Measurements from ENCODE around the gene ZNF276.
"Not testable (repeated sequence)": the region's sequence is repeated elsewhere in the genome, so short reads cannot be mapped to it uniquely, and the experiment has no call there.

Gene ZNF276, protein sequence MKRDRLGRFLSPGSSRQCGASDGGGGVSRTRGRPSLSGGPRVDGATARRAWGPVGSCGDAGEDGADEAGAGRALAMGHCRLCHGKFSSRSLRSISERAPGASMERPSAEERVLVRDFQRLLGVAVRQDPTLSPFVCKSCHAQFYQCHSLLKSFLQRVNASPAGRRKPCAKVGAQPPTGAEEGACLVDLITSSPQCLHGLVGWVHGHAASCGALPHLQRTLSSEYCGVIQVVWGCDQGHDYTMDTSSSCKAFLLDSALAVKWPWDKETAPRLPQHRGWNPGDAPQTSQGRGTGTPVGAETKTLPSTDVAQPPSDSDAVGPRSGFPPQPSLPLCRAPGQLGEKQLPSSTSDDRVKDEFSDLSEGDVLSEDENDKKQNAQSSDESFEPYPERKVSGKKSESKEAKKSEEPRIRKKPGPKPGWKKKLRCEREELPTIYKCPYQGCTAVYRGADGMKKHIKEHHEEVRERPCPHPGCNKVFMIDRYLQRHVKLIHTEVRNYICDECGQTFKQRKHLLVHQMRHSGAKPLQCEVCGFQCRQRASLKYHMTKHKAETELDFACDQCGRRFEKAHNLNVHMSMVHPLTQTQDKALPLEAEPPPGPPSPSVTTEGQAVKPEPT

DNA sequence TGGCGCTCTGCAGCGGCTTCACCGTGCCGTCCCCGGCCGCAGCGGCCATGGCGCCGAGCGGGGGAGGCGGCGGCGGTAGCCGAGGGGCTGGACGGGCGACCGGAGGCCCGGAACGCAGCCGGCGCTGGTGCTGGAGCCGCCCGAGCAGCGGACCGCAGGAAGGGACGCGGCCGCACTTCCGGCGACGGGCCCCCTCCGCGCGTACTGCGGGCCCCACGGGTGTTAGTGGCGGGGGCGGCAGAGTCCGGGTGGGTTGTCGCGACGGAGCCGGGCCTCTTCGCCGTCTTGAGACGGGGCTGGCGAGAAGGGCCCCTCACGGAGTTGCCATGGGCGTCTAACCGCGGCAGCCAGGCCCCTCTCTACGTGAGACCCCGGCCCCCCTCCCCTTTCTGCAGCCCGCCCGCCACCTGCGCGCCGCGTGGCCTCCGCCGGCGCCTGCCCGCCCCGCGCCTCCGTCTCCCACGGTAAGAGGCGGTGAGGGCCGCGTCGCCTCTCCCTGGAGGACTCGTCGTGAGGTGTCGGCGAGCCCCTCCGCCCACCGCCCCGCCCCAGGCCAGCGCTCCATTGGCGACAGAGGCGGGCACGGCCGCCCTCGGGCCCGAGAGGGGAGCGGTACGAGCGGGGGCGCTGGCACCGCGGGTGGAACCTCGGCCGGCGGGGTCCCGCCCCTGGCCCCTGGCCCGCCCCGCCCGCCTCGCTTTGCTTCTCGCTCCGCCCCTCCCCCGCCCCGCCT lies at the start of gene ZNF276, which contains the start of gene VPS9D1:
ZNF276 (plus strand) TSS at position 725 of the 733 bp plus-strand sequence. CDS start 104 bp downstream, outside the sequence.
VPS9D1 (minus strand) TSS at position 86 of the 733 bp plus-strand sequence; CDS start at position 49, 37 bp downstream.
- Mint-ChIP-seq H3K27ac (peak within 1 kb of the TSS; percentile 91), H3K4me1 (peaks cover 31 to 51% of the 10 kb centered on the region in 2 donors), H3K9me3 (no peaks in the 10 kb centered on the region), H3K27me3 (no peaks in the 10 kb centered on the region), H3K36me3 (peaks cover 35 to 40% of the 10 kb centered on the region in 2 donors), H3K4me3 (peak within 1 kb of the TSS; percentile 85 to 87)
- ATAC-seq (replicated peaks) (peak; percentile 72 to 77), DNase-seq (peak; percentile 78)

DNA sequence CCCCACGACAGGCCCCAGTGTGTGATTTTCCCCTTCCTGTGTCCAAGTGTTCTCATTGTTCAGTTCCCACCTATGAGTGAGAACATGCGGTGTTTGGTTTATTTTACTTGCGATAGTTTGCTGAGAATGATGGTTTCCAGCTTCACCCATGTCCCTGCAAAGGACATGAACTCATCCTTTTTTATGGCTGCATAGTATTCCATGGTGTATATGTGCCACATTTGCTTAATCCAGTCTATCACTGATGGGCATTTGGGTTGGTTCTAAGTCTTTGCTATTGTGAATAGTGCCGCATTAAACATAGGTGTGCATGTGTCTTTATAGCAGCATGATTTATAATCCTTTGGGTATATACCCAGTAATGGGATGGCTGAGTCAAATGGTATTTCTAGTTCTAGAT lies 49.8 kb upstream of the ZNF276 start:
- H3K4me1 Mint-ChIP-seq; H3K27ac Mint-ChIP-seq; ATAC-seq (replicated peaks); H3K9me3 Mint-ChIP-seq; H3K4me3 Mint-ChIP-seq; H3K27me3 Mint-ChIP-seq; DNase-seq: not testable (repeated sequence)
- H3K36me3 Mint-ChIP-seq, result peaks cover 8 to 12% of the 10 kb centered on the region in 2 donors

DNA sequence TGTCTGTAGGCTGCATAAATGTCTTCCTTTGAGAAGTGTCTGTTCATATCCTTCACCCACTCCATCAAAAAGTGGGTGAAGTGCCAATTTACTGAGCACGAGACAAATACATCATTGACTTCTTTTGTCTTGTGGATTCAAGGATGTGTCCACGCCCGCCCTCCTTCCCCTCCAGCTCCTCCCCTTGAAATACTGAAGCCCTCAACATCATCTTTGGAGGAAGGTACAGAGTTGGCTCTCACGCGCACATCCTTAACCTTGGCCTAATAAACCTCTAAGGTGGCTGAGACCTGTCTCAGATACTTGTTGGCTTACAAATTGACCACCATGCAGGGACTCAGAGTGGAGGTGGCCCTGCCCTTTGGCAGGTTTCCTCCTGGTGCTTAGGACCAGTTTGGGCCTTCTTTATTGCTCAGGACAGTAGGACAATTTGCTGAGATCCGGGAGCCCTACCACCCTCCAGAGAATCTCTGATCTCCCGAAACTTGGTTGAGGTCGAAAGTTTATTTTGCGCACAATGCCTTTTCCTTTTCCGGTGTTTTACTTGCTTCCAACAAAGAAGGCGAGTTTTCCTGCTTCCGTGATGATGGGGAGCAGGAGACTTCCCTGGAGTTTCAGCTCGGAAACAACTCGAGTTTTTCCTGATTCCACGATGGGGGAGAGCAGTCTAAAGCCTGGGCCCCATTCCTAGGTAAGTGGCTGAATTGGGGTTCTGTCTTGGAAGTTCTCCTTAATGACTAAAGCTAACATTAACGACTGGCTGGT lies 49.0 kb upstream of the ZNF276 start:
- Mint-ChIP-seq H3K9me3 (peaks cover 0 to 2% of the 10 kb centered on the region in 2 donors), H3K27me3 (no peaks in the 10 kb centered on the region), H3K4me1 (no peaks in the 10 kb centered on the region), H3K4me3 (no peak overlapping the region), H3K36me3 (peaks cover 8 to 10% of the 10 kb centered on the region in 2 donors), H3K27ac (no peak overlapping the region)
- no peak for DNase-seq
- ATAC-seq (replicated peaks), result no peak

DNA sequence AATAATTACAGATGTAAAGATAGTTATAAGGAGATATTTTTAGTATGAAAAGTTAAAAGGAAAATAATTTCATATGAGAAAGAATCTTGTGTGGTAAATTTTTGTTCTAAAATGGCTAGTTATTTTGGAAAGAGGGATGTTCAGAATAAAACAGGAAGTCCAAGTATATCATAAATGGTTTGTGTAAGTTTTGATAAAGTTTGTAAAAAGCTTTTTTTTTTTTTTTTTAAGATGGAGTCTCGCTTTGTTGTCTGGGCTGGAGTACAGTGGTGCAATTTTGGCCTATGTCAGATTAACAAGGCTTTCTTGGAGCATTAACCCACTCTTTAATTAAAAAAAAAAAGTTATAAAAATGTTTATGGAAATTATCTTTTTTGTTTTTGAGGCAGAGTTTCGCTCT lies 43.1 kb upstream of the ZNF276 start:
- Mint-ChIP-seq H3K27me3 (no peaks in the 10 kb centered on the region), H3K36me3 (peaks cover 0 to 3% of the 10 kb centered on the region in 2 donors), H3K4me3 (no peak overlapping the region), H3K27ac (no peak overlapping the region), H3K4me1 (no peaks in the 10 kb centered on the region), H3K9me3 (no peaks in the 10 kb centered on the region)
- no peak for DNase-seq
- ATAC-seq (replicated peaks), result no peak

DNA sequence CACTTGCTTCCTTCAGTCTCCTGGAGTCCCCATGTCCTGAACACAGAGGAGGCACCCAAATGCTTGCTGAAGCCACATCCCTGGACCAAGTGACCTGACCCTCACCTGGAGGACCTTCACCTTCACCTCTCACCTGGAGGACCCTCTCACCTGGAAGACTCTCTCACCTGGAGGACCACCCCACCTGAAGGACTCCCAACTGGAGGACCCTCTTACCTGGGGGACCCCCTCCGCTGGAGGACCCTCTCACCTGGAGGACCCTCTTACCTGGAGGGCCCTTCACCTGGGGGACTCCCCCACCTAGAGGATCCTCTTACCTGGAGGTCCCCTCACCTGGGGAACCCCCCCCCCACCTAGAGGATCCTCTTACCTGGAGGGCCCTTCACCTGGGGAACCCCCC lies 35.4 kb upstream of the ZNF276 start:
- peak overlapping the region; percentile 93 to 97 for H3K4me3 Mint-ChIP-seq
- peaks cover 0 to 3% of the 10 kb centered on the region in 2 donors for H3K9me3 Mint-ChIP-seq
- peaks cover 12 to 34% of the 10 kb centered on the region in 2 donors for H3K4me1 Mint-ChIP-seq
- H3K27ac Mint-ChIP-seq, result peak overlapping the region; percentile 10
- peaks cover 22 to 37% of the 10 kb centered on the region in 2 donors for H3K36me3 Mint-ChIP-seq
- H3K27me3 Mint-ChIP-seq, result no peaks in the 10 kb centered on the region
- DNase-seq (no peak), ATAC-seq (replicated peaks) (no peak)

DNA sequence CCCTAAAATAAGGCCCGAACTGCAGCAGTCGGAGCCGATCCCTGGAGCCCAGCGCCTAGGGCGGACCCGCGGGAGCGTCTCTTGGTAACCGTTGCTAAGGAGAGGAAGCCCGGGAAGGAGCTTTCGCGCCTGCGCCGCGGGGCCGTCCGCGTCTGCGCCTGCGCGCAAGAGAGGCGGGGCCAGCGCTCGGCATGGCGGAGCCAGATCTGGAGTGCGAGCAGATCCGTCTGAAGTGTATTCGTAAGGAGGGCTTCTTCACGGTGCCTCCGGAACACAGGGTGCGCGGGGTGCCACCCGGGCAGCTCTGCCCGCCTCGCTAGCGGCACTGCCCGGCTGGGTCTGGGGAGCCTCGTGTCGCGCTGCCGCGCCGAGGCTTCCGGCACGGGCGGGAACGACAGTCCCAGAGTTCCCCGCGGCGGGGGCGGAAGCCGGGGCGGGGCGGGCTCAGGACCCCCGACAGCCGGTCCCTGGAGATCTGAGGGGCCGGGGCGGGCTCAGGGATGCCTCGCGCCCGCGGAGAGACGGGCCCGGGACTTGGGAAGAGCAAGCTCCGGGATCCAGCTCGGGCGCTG lies 34.7 kb upstream of the ZNF276 start, which contains the start of gene CDK10:
CDK10 (plus strand) TSS at position 170 of the 572 bp plus-strand sequence; CDS start at position 192, 22 bp downstream.
- H3K36me3 Mint-ChIP-seq, result peaks cover 25 to 39% of the 10 kb centered on the region in 2 donors
- DNase-seq, result peak; percentile 89
- H3K4me1 Mint-ChIP-seq, result peaks cover 12 to 34% of the 10 kb centered on the region in 2 donors
- H3K9me3 Mint-ChIP-seq, result peaks cover 0 to 3% of the 10 kb centered on the region in 2 donors
- no peaks in the 10 kb centered on the region for H3K27me3 Mint-ChIP-seq
- H3K4me3 Mint-ChIP-seq, result peak within 1 kb of the TSS; percentile 93 to 97
- H3K27ac Mint-ChIP-seq, result peak within 1 kb of the TSS; percentile 97
- ATAC-seq (replicated peaks), result peak; percentile 84 to 89

DNA sequence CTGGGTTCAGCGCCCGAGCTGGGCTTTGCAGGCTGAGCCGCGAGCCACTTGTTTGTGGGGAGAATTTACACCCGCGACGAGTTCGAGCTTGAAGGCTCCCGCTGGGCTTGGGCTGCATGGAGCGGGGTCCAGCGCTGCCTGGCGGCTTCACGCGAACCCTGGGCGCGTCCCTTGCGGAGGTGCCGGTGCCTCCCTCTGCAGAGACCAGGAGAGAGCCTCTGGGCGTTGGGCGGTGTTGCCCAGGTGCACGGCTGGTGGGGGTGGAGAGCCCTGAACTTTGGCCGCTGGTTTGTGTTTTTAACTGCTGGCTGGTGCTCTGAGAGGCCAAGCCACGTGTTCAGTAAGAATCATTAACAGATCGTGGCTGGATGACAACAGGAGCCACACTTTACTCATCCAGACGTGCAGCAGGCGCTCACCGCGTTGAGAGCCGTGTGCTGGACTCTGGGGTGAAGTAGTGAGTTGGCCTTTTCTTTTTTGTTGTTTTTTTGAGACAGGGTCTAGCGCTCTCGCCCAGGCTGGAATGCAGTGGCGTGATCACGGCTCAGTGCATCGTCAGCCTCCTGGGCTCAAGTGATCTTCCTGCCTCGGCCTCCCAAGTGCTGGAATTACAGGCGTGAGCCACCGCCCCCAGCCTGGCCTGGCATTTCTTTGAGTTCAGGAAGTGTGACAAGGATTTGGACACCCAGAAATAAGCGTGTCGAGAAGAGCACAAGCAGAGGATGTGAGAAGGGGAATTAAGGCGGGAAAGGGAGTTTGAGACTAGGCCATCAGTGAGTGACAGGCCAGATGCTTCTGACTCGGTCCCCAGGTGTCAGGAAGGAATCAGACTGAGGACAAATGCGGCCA lies 34.0 kb upstream of the ZNF276 start:
- DNase-seq (no peak), ATAC-seq (replicated peaks) (peak; percentile 69 to 71)
- peaks cover 31 to 45% of the 10 kb centered on the region in 2 donors for H3K36me3 Mint-ChIP-seq

DNA sequence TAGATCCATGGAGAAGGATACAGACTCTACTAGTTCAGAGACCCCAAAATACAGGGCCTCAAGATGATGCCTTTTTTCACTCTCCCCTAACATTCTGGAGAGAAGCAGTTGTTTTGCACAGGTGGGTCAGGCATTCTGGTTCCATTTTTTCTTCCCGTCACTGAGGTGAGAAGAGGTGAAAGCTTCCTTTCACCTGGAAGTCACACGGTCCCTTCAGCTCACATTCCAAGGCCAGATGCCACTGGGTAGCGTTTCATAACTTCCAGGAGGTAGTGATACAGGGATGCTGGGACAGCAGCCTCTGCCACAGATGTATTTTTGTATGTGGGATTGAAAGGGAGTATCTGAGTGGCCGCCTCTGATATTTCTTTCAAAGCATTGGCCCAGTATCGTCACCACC lies 32.9 kb upstream of the ZNF276 start:
- H3K4me1 Mint-ChIP-seq, result peaks cover 15 to 34% of the 10 kb centered on the region in 2 donors
- no peak overlapping the region for H3K27ac Mint-ChIP-seq
- peak overlapping the region; percentile 25 to 93 for H3K4me3 Mint-ChIP-seq
- H3K27me3 Mint-ChIP-seq, result no peaks in the 10 kb centered on the region
- H3K9me3 Mint-ChIP-seq, result peaks cover 0 to 3% of the 10 kb centered on the region in 2 donors
- peaks cover 36 to 49% of the 10 kb centered on the region in 2 donors for H3K36me3 Mint-ChIP-seq
- DNase-seq, result no peak
- ATAC-seq (replicated peaks), result no peak

More for the DNA sequence above, 34.0 kb upstream of the ZNF276 start:
- peaks cover 0 to 3% of the 10 kb centered on the region in 2 donors for H3K9me3 Mint-ChIP-seq
- peak overlapping the region; percentile 84 for H3K27ac Mint-ChIP-seq
- H3K4me3 Mint-ChIP-seq, result peak overlapping the region; percentile 93 to 97
- peaks cover 12 to 34% of the 10 kb centered on the region in 2 donors for H3K4me1 Mint-ChIP-seq
- no peaks in the 10 kb centered on the region for H3K27me3 Mint-ChIP-seq

DNA sequence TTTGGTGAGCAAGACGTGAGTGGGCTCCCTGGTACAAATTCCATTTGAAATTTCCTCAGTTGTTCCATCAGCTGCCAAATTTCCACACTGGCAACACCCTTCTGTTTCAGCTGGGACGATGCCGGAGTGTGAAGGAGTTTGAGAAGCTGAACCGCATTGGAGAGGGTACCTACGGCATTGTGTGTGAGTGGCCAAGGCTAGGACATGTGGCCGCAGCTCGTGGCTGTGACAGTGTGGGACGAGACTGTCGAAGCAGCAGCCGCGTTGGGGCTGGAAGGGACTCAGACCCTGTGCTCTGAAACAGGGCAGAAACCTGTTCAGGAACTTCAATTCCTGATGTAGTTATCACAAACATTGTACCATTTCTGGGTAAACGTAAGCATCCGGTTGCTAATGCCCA lies 32.2 kb upstream of the ZNF276 start:
- H3K4me1 Mint-ChIP-seq, result peaks cover 20 to 41% of the 10 kb centered on the region in 2 donors
- no peak for ATAC-seq (replicated peaks)
- H3K4me3 Mint-ChIP-seq, result no peak overlapping the region
- no peaks in the 10 kb centered on the region for H3K27me3 Mint-ChIP-seq
- peaks cover 0 to 3% of the 10 kb centered on the region in 2 donors for H3K9me3 Mint-ChIP-seq
- H3K36me3 Mint-ChIP-seq, result peaks cover 43 to 55% of the 10 kb centered on the region in 2 donors
- DNase-seq, result no peak
- H3K27ac Mint-ChIP-seq, result no peak overlapping the region

DNA sequence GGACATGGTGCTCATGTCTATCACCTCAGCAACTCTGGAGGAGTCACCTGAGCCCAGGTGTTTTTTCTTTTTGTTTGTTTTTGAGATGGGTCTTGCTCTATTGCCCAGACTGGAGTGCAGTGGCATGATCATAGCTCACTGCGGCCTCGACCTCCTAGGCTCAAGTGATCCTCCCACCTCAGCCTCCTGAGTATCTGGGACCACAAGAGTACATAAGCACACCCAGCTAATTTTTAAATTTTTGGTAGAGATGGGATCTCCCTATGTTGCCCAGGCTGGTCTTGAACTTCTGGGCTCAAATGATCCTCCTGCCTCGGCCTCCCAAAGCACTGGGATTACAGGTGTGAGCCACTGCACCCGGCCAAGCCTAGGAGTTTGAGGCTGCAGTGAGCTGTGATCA lies 31.7 kb upstream of the ZNF276 start:
- H3K27me3 Mint-ChIP-seq; H3K4me3 Mint-ChIP-seq; H3K9me3 Mint-ChIP-seq; ATAC-seq (replicated peaks); H3K27ac Mint-ChIP-seq; DNase-seq: not testable (repeated sequence)
- peaks cover 20 to 41% of the 10 kb centered on the region in 2 donors for H3K4me1 Mint-ChIP-seq
- peaks cover 42 to 50% of the 10 kb centered on the region in 2 donors for H3K36me3 Mint-ChIP-seq

DNA sequence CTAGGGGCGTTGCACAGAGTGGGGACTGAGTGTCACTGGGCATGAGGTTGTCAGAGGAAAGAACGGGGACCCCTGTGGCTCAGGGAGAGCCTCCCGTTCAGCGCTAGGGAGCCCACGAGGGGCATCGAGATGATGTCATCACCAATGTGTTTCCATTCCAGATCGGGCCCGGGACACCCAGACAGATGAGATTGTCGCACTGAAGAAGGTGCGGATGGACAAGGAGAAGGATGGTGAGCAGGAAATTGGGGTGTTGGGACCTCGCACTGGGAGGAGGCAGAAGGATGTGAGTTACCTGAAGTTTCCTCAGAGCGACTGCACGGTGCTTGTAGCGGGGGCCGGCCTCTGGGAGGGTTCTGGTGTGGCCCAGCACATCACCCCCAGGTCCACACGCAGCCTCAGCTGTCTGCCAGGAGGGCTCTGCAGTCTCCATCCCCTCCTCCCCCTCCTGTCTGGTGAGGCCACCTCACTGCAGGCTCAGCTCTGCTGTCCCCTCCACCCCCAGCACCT lies 30.9 kb upstream of the ZNF276 start:
- H3K36me3 Mint-ChIP-seq, result peaks cover 44 to 49% of the 10 kb centered on the region in 2 donors
- H3K27me3 Mint-ChIP-seq, result no peaks in the 10 kb centered on the region
- no peaks in the 10 kb centered on the region for H3K9me3 Mint-ChIP-seq
- H3K4me3 Mint-ChIP-seq, result no peak overlapping the region
- H3K27ac Mint-ChIP-seq, result no peak overlapping the region
- H3K4me1 Mint-ChIP-seq, result peaks cover 20 to 43% of the 10 kb centered on the region in 2 donors
- ATAC-seq (replicated peaks), result no peak
- DNase-seq, result no peak

DNA sequence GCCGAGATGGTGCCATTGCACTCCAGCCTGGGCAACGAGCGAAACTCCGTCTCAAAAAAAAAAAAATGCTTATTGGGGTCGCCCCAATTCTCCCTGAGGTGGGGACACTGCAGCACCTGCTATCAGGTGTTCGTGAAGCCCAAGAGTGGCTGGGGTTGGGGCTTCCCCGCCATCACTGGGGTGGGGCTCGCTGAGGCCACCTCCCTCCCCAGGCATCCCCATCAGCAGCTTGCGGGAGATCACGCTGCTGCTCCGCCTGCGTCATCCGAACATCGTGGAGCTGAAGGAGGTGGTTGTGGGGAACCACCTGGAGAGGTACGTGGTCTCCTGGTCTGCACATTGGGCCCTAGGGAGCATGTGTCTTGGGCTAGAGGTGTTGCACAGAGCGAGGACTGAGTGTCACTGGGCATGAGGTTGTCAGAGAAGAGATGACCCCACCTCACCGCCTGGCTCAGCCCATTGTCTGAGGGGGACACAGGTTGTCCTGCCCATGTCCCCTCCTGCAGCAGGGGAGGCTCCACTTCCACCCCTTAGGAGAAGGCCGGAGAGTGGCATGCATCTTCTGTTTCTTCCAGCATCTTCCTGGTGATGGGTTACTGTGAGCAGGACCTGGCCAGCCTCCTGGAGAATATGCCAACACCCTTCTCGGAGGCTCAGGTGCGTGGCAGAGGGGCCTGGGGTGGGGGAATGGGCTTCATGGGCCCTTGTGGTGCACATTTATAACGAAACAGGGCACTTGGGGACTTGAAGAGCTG lies 29.9 kb upstream of the ZNF276 start:
- Mint-ChIP-seq H3K36me3 (peaks cover 45 to 48% of the 10 kb centered on the region in 2 donors), H3K9me3 (no peaks in the 10 kb centered on the region), H3K27me3 (no peaks in the 10 kb centered on the region), H3K4me1 (peaks cover 18 to 44% of the 10 kb centered on the region in 2 donors), H3K27ac (no peak overlapping the region), H3K4me3 (no peak overlapping the region)
- DNase-seq, result no peak
- no peak for ATAC-seq (replicated peaks)
